GM18507 (cell line): ENCODE results near the gene LCE6A.

Experiments used
- DNase-seq: peaks from one replicate; pipeline ENCODE4 v3.0.0; 2011; ENCODE audit warnings: low read depth; ENCODE audit not compliant: insufficient read length; ENCODE audit errors: extremely low spot score
- FAIRE-seq: peaks from 2 replicates; lab custom pipeline; 2011; peaks lifted over from hg19 to GRCh38; lab: Jason Lieb, UNC

Gene LCE6A

GRCh38 chr1:152842556-152842955 lies at the start of gene LCE6A:
Gene LCE6A, plus strand, starts transcription at chr1:152842856. Its CDS starts 665 bp downstream, at chr1:152843521.
- DNase-seq = no peak
- no peak for FAIRE-seq

- DNase-seq (no peak), FAIRE-seq (no peak)
Observed at GRCh38 chr1:152795686-152796085, 47.0 kb upstream of the LCE6A start.

GRCh38 chr1:152796421-152796820 lies 46.2 kb upstream of the LCE6A start, which contains the start of gene LCE1D:
Gene LCE1D, plus strand, starts transcription at chr1:152796721. Its CDS starts 1,074 bp downstream, at chr1:152797795.
- FAIRE-seq (no peak), DNase-seq (no peak)

GRCh38 chr1:152801333-152801732 lies 41.3 kb upstream of the LCE6A start:
- DNase-seq = no peak
- no peak for FAIRE-seq

GRCh38 chr1:152806576-152806975 lies 36.1 kb upstream of the LCE6A start, which contains the start of gene LCE1C:
Gene LCE1C, minus strand, starts transcription at chr1:152806651. Its CDS starts 1,173 bp downstream, at chr1:152805478.
- DNase-seq (no peak), FAIRE-seq (no peak)

GRCh38 chr1:152811050-152811449 lies 31.6 kb upstream of the LCE6A start:
- no peak for FAIRE-seq
- DNase-seq = no peak

- no peak for FAIRE-seq
- DNase-seq = no peak
Observed at GRCh38 chr1:152811671-152812070, 31.0 kb upstream of the LCE6A start, which contains the start of gene LCE1B. Gene LCE1B, plus strand, starts transcription at chr1:152811971. Its CDS starts 476 bp downstream, at chr1:152812447.

- no peak for DNase-seq
- FAIRE-seq = no peak
Observed at GRCh38 chr1:152817309-152817708, 25.3 kb upstream of the LCE6A start.

GRCh38 chr1:152823294-152823693 lies 19.4 kb upstream of the LCE6A start:
- FAIRE-seq (no peak), DNase-seq (no peak)

GRCh38 chr1:152824964-152825363 lies 17.7 kb upstream of the LCE6A start:
- DNase-seq (no peak), FAIRE-seq (no peak)

GRCh38 chr1:152827173-152827572 lies 15.5 kb upstream of the LCE6A start, which contains the start of gene LCE1A:
Gene LCE1A, plus strand, starts transcription at chr1:152827473. Its CDS starts 0 bp downstream, at chr1:152827473.
- DNase-seq (no peak), FAIRE-seq (no peak)

GRCh38 chr1:152836870-152837269 lies 5.8 kb upstream of the LCE6A start:
- no peak for FAIRE-seq

GRCh38 chr1:152855661-152856060 lies 13.0 kb downstream of the LCE6A start:
- DNase-seq = no peak
- no peak for FAIRE-seq

More at GRCh38 chr1:152836870-152837269, 5.8 kb upstream of the LCE6A start:
- no peak for DNase-seq

- FAIRE-seq (no peak), DNase-seq (no peak)
Observed at GRCh38 chr1:152858062-152858461, 15.4 kb downstream of the LCE6A start.

- no peak for DNase-seq
- no peak for FAIRE-seq
Observed at GRCh38 chr1:152859696-152860095, 17.0 kb downstream of the LCE6A start, which contains the start of gene LCE7A. Gene LCE7A, plus strand, starts transcription at chr1:152859996. Its CDS starts 702 bp downstream, at chr1:152860698.

- no peak for FAIRE-seq
Observed at GRCh38 chr1:152860129-152860528, 17.5 kb downstream of the LCE6A start.

GRCh38 chr1:152861374-152861773 lies 18.7 kb downstream of the LCE6A start:
- no peak for FAIRE-seq
- no peak for DNase-seq

More at GRCh38 chr1:152860129-152860528, 17.5 kb downstream of the LCE6A start:
- no peak for DNase-seq

GRCh38 chr1:152864443-152864842 lies 21.8 kb downstream of the LCE6A start:
- DNase-seq (no peak), FAIRE-seq (no peak)

- DNase-seq (no peak), FAIRE-seq (no peak)
Observed at GRCh38 chr1:152866321-152866720, 23.7 kb downstream of the LCE6A start.

GRCh38 chr1:152869808-152870419 lies 27.3 kb downstream of the LCE6A start:
- peak; percentile 84 for FAIRE-seq
- peak; percentile 55 for DNase-seq
